HG03175 (cell line): ENCODE data around the gene MMP24.

Experiments
- ATAC-seq: cut with Tn5 transposase; IDR thresholded peaks from one replicate; pipeline ENCODE4 v1.9.1; 2021; ENCODE audit warnings: mild to moderate bottlenecking, moderate library complexity; ENCODE audit not compliant: unreplicated experiment

Gene MMP24

GRCh38 chr20:35215066-35215956 lies 11.2 kb upstream of the MMP24 start:
- no peak for ATAC-seq

GRCh38 chr20:35216541-35216940 lies 9.9 kb upstream of the MMP24 start:
- no peak for ATAC-seq

DNA sequence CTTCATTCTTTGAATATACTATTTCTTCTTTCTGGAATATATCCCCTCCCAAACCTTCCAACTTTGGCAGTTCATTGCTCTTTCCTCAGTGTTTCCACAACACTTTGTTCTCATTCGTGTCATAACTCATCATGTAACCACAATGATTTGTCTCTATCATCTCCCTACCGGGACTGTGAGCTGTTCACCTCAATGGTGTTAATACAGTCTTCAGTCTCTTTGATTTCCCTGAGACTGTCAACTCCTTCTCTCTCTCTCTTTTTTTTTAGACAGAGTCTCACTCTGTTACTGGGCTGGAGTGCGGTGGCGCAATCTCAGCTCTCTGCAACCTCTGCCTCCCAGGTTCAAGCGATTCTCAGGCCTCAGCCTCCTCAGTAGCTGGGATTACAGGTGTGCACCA lies 2.5 kb upstream of the MMP24 start:
- no peak for ATAC-seq

DNA sequence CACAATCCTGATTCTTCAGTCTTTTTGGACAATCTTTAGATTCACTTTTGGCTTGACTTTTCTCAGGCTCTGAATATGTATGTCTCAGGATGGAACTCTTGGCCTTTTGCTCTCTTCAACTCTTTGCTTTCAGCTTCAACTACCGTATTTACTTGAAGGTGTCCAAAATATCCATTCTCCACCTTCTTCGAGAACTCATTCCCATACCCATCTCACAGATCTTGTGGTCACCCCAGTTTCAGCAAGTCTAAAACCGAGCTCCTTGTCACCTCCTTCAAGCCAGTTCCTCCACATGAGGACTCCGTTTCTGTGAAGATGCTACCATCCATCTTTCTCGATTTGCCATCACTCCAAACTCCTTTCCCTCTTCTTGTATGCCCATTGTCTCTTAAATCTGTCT lies 2.0 kb upstream of the MMP24 start:
- ATAC-seq = no peak

DNA sequence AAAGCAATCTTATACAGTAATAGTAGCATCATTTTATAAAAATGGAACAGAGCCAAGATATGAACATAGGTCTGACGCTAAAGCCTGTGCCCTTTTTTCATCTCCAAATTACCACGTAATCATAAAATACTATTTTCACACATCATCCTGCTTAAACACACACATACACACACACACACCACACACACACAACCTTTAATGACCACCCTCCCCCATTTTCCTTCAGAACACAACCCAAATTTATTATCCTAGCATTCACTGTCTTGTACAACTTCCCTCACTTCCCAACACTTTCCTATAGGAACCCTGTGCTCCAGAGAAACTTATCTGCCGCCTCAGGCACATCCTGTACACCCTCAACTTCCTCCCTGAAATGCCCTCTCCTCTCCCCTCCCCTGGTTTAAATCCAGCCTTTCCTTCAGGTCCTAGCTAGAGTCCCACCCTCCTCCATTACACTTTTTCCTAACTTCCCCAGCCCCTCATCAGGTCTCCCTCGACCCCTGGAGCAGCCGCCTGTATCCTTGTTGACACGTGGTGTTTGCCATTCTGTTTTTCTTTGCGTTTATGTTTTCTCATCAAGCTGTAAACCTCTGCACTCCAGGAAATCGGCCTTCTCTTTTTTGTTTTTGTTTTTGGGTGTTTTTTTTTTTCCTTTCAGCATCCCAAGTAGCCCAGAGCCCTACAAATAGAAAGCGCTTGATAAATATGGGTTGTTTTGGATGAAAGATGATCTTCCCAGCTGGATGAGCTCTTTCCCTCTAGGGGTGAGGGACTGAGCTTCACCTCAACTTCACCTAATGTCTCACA lies 968 bp upstream of the MMP24 start:
- ATAC-seq = no peak

GRCh38 chr20:35226884-35227681 lies 593 bp downstream of the MMP24 start:
- no peak for ATAC-seq

GRCh38 chr20:35232575-35232974 lies 6.1 kb downstream of the MMP24 start:
- no peak for ATAC-seq

DNA sequence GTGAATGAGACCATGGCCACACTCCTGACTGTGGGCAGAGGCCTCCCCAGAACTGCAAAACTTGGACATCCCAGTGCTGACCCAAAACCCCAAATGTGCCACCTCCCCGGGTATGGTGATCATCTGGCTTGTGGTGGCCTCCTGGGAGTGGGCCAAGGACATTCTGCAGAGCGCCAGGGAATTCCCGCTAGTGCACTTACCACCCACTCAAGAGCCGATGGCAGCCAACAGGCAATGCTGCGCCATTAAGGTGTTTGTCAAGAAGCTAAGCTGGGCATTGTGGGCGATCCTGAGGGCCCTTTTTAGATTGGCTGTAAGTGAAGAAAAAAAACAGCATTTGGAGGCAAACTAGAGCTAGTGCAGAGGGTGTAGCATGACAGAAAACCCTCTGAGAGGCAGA lies 9.4 kb downstream of the MMP24 start:
- no peak for ATAC-seq

DNA sequence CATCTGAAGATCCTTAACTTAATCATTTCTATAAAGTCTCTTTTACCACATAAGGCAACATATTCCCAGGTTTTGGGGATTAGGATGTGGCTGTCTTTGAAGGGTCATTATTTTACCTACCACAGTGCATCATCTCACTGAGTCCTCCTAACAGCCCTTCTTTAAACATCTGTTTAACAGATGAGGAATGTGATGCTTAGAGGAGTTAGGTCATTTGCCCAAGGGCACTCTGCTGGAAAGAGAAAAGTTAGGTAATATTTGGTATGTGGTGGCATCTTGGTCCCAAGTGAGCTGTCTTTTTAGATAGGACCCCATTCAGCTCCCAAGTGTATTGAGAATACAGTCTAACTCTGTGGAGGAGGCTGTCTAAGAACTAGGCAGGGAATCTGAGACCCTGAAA lies 11.0 kb downstream of the MMP24 start:
- no peak for ATAC-seq

GRCh38 chr20:35238170-35238569 lies 11.7 kb downstream of the MMP24 start:
- ATAC-seq = no peak

- ATAC-seq = no peak
These were observed 12.2 kb downstream of the MMP24 start for GRCh38 chr20:35238735-35239134.

GRCh38 chr20:35240083-35240810 lies 13.8 kb downstream of the MMP24 start:
- no peak for ATAC-seq

DNA sequence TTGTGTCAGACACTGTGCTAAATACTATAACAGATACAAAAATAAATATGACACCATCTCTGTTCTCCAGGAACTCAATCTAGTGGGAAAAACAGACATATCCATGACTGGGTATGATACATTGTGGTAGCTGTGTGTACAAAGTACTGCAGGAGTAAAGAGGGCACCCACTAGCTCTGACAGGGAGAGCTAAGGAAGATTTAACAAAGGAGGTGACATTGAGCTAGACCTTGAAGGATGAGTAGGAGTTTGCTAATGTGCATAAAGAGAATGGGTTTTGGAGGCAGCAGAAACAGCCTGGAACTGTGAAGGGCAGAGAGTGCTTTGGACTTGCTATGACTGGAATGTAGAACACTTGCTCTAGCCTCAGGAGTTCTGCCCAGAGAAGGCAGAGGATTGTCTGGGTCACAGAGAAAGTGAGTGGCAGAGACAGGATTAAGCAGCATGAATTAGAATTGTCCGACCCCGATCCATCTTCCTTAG lies 14.4 kb downstream of the MMP24 start:
- ATAC-seq = no peak

DNA sequence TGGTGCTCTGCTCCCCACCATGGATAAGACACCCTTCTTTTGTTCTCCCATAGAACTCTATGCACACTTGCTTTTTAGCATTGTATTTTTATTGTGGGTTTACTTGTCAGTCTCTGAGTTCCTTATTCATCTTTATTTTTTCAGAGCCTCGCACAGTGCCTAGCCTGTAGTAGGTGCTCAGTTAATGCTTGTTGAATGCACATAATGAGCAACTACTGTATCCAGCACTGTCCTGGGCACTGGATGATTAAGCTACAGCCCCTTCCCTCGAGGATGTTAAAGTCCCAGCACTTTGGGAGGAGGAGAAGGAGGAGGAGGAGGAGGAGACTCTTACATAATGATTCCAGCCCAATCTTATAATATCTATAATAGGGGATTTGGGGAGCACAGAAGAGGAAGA lies 16.8 kb downstream of the MMP24 start:
- ATAC-seq = no peak

DNA sequence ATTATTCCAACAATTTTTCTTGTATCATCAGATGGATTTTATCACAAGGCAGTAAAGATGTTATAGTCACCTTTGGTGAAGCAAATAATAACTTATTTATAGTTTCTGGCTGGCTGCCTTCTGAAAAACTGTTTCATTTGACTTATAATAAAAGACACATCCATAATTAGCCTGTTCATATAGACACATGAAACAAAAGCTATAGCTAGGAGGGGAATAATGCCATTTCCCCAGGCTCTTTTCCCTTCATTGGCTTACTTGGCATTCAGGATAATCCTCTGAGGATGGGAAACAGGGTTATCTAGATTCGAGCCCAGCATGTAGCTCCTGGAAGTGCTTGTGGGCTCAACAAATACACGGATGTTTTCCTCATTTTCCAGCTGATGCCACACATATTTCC lies 17.5 kb downstream of the MMP24 start:
- no peak for ATAC-seq

GRCh38 chr20:35246723-35247122 lies 20.2 kb downstream of the MMP24 start:
- no peak for ATAC-seq

DNA sequence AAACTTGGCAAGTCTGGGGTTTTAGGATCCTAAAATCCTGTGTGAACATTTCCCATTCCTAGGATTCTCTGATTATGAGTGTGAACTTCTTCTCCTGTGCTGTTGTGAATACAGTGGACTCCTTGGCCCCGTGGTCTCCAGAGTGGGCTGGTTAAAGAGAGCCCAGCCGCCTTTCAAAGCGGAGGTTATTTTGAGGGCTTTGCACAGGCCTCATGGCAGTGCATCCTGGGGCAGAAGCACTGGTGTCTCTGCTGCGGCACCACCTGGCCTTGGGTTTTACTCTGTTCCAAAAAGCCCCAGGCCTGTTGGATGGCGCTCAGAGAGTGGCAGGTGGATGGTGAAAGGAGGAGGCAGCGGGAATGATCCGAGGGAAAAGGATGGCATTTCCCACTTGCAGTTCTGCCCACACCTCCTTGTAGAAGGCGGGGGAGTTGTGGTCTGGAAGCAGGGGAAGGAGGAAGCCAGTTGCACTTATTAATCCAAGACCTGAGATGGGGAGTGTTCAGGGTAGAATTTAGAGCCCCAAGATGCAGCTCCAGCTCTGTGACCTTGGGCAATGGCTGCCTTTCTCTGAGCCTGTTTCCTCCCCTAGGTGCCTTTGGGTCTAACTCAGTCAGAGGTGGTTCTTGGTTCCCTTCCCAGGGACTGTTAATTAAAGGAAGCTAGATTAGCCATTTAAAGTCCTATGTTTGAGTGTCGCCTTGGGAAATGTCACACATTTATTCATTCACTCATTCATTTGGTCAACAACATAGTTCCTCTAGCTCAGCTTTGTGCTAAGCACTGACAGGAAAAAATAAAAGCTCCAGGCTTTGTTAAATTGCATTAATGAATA lies 22.4 kb downstream of the MMP24 start:
- ATAC-seq = no peak

GRCh38 chr20:35251613-35251940 lies 25.1 kb downstream of the MMP24 start:
- ATAC-seq = no peak

DNA sequence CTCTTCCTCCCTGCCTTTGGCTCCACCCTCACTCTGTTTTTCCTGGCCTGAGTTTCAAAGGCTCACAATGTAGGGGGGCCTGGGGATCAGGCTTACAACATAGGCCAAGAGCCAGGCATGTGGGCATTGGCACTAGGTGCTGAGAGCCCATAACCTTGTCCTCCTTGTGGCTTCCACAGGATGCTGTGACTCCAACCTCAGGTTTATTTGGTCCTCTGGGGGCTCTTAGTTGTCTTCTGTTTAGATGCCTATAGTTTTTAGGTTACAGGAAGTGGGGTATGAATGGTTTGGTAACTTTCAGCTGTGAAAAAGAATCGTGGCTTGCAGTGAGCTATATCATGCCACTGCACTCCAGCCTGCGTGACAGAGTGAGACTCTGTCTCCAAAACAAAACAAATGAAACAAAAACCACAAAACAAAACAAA lies 25.6 kb downstream of the MMP24 start:
- ATAC-seq = peak; percentile 83

DNA sequence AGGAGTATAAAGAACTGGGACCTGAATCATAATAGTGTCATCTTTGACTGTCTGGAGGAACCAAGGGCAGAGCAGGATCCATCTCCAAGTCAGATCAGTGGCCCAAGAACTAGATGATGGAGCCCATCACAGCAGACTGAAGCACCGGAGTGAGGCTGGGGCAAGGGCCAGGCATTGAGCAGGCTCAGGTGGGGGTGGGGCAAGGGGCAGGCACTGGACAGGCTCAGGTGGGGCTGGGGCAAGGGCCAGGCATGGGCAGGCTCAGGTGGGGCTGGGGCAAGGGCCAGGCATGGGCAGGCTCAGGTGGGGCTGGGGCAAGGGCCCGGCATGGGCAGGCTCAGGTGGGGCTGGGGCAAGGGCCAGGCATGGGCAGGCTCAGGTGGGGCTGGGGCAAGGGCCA lies 26.1 kb downstream of the MMP24 start:
- ATAC-seq = peak; percentile 15
